HG03175 (cell line): Measurements from ENCODE around the gene NTM.

Source experiments
- ATAC-seq: cut with Tn5 transposase; IDR thresholded peaks from one replicate; pipeline ENCODE4 v1.9.1; 2021; ENCODE audit warnings: mild to moderate bottlenecking, moderate library complexity; ENCODE audit not compliant: unreplicated experiment

Gene NTM

GRCh38 chr11:132257871-132258270 lies 887.5 kb downstream of the NTM start:
- no peak for ATAC-seq

- ATAC-seq = no peak
These were observed 888.5 kb downstream of the NTM start for GRCh38 chr11:132258875-132259274.

- ATAC-seq = no peak
These were observed 890.2 kb downstream of the NTM start for GRCh38 chr11:132260636-132261035.

GRCh38 chr11:132263241-132263640 lies 892.8 kb downstream of the NTM start:
- no peak for ATAC-seq

- ATAC-seq = no peak
These were observed 893.5 kb downstream of the NTM start for GRCh38 chr11:132263875-132264274.

- no peak for ATAC-seq
These were observed 894.2 kb downstream of the NTM start for GRCh38 chr11:132264616-132265015.

- no peak for ATAC-seq
These were observed 908.6 kb downstream of the NTM start for GRCh38 chr11:132278801-132279574.

- no peak for ATAC-seq
These were observed 913.6 kb downstream of the NTM start for GRCh38 chr11:132284048-132284447.

GRCh38 chr11:132284611-132285010 lies 914.2 kb downstream of the NTM start:
- ATAC-seq = no peak

GRCh38 chr11:132285631-132286030 lies 915.2 kb downstream of the NTM start:
- ATAC-seq = no peak

- no peak for ATAC-seq
These were observed 915.7 kb downstream of the NTM start for GRCh38 chr11:132286106-132286505.

- no peak for ATAC-seq
These were observed 917.6 kb downstream of the NTM start for GRCh38 chr11:132288036-132288435.

- ATAC-seq = no peak
These were observed 919.3 kb downstream of the NTM start for GRCh38 chr11:132289590-132290256.

GRCh38 chr11:132293586-132293985 lies 923.2 kb downstream of the NTM start:
- no peak for ATAC-seq

- ATAC-seq = no peak
These were observed 926.7 kb downstream of the NTM start for GRCh38 chr11:132296946-132297610.

GRCh38 chr11:132298357-132298756 lies 927.9 kb downstream of the NTM start:
- ATAC-seq = no peak

GRCh38 chr11:132300283-132300682 lies 929.9 kb downstream of the NTM start:
- no peak for ATAC-seq

- ATAC-seq = no peak
These were observed 931.0 kb downstream of the NTM start for GRCh38 chr11:132301465-132301864.

- no peak for ATAC-seq
These were observed 931.5 kb downstream of the NTM start for GRCh38 chr11:132301900-132302299.

- no peak for ATAC-seq
These were observed 937.0 kb downstream of the NTM start for GRCh38 chr11:132307309-132308020.
